ENCODE results near the gene FMNL3. TPM values are rescaled to one million over a fixed set of nuclear protein-coding genes. Genes with fewer than 3 reads are reported as not detected.
"Not testable (repeated sequence)": the region's sequence is repeated elsewhere in the genome, so short reads cannot be mapped to it uniquely, and the experiment has no call there.

Gene FMNL3
- total RNA-seq, 1 donor from 2014 or later = 50.2 TPM

DNA sequence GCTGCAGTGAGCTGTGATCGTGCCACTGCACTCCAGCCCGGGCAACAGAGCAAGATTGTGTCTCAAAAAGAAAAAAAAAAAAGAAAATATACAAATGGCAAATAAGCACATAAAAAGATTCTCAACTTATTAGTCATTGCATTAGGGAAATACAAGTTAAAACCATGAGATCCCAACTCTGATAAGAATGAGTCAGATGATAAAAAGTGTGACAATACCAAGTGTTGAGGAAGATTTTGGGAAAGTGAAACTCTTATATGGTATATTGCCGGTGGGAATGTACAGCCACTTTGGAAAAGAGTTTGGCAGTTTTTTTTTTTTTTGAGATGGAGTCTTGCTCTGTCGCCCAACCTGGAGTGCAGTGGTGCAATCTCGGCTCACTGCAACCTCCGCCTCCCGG is 91.5 kb downstream of the FMNL3 start:
- intact Hi-C loops (cut with micrococcal nuclease) = no loop called here

DNA sequence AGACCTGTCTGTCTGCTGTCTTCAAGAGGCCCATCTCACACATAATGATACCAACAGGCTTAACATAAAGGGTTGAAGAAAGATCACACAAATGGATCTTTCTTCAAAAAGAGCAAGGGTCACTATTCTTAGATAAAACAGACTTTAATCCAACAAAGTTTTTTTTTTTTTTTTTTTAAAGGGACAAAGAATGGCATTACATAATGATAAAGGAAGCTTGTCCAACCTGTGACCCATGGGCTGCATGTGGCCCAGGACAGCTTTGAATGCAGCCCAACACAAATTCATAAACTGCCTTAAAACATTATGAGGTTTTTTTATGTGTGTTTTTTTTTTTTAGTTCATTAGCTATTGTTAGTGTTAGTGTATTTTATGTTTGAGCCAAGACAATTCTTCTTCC is 95.0 kb downstream of the FMNL3 start:
- intact Hi-C loops (cut with micrococcal nuclease) = no loop called here

DNA sequence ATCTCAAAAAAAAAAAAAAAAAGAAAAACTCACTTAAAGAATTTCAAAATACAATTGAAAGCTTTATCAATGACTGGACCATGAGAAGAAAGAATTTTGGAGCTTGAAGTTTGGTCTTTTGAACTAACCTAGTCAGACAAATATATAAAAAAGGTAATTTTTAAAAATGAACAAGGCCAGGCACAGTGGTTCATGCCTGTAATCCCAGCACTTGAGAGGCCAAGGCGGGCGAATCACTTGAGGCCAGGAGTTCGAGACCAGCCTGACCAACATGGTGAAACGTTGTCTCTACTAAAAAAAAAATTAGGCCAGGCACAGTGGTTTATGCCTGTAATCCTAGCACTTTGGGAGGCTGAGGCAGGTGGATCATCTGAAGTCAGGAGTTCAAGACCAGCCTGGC is 96.4 kb downstream of the FMNL3 start:
- intact Hi-C loops (cut with micrococcal nuclease) = not testable (repeated sequence)

DNA sequence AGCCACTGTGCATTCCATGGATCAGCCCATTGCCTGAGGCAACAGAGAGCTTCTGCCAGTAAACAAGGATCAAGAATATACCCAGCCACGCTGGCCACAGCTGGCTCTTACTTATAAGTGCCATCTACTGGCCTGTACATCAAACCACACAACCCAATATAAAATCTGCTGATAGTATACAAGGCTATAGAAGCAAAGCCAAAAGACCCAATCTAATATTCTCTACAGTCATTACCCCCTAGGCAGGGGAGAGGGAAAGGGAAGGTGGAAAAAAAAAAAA is 97.4 kb downstream of the FMNL3 start:
- intact Hi-C loops (cut with micrococcal nuclease) = no loop called here

DNA sequence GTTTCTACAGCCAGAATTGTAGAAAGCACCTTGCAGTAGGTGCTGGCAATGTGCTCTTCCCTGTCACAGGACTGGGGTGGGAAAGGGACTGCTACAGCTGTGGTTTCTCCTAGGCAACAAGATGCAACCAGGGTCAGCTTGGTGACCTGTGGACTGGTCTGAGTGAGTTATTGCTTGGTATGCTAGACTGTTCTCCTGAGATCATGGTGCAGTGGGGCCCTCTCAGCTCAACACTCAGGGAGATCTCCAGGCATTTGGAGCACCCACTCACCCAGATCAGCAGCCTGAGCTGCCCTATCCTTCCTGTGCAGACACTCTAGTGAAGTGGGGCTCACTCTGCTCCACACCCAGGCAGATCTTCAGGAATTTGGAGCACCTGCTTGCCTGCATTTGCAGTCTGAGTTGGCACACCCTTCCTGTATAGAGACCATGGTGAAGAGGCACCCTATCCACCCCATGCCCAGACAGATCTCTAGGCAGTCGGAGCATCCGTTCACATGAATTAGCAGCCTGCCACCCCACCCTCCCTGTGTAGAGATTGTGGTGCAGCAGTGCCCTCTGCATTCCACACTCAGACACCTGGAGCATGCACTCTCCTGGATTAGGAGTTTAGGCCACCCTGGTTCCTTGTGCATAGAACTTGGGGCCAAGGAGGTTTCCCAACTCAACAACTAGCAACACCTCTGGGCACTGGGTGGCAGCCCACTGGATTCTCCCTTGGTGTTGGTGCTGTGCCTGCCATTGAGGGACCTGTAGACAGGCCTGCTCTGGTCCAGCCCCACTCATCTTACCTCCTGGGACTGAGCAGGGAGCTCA is 97.9 kb downstream of the FMNL3 start:
- intact Hi-C loops (cut with micrococcal nuclease) = no loop called here

DNA sequence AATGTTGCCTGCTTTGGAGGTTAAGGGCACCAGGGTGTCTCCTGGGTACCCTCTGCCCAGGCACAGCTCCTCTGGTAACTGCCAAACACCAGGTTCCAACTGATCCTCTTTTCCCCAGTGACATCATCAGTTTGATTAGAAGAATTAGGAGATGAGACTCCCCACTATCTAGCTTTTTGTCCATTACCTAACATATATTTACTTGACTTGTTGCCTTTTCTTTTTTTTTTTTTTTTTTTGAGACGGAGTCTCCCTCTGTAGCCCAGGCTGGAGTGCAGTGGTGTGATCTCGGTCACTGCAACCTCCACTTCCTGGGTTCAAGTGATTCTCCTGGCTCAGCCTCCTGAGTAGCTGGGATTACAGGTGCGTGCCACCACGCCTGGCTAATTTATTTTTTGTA is 101.7 kb downstream of the FMNL3 start, which contains the start of gene FAM186B:
FAM186B (minus strand) TSS at position 101 of the 400 bp plus-strand sequence. CDS start 162 bp downstream, outside the sequence.
- intact Hi-C loops (cut with micrococcal nuclease) = not testable (repeated sequence)

DNA sequence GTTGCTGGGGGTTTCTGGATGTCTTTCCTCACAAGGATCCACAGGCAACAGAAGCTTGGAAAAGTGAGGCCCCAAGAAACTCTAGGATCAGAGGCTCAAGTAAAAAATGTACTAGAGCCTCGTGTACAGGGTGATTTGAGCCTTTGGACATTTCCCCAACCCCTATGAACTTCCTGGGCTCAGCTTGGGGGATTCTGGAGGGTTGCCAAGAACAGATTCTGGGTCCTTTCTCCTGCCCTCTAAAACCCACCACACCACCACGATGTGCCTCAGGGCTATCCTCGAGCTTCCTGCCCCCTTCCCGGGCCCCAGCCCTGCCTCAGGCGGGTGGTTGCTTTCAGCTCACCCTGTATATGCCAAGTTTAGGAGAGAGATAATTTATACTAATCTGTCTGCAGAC is 102.3 kb downstream of the FMNL3 start:
- intact Hi-C loops (cut with micrococcal nuclease) = no loop called here

DNA sequence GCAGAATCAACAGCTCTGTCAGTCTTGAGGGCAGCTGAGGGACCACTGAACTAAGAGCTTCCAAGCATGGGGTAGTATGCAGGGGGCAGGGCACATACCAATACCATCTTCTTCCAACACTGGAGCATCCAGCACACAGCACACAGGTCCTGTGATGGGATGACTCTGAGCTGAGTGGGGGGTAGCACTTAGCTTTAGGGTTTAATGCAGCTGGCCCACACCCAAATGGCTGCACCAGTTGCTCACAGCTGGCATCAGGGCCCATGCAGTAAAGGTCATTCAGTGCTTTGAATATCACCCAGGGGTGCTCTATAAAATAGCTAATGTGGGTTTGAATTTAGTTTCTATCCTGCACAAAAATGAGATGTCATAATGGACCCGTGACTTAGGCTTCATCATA is 103.5 kb downstream of the FMNL3 start:
- intact Hi-C loops (cut with micrococcal nuclease) = no loop called here

DNA sequence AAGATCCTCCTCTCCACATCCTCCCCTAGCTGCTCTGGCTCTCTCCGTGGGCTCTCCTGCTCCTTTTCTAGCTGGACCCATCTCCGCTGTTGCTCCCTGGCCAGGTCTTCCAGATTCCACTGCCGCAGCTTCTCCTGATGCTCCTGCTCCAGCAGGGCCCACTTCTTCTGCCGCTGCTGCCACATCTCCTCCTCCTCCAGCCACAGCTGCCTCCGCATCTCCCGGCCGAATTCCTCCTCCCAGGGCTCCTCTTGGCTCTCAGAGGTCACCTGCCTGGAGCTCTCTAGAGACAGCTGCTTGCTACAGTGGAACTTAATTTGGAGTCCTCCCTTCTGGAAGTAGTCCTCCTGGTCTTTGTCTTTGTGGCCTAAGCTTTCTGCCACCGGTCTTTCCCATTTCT is 107.2 kb downstream of the FMNL3 start:
- intact Hi-C loops (cut with micrococcal nuclease) = no loop called here

DNA sequence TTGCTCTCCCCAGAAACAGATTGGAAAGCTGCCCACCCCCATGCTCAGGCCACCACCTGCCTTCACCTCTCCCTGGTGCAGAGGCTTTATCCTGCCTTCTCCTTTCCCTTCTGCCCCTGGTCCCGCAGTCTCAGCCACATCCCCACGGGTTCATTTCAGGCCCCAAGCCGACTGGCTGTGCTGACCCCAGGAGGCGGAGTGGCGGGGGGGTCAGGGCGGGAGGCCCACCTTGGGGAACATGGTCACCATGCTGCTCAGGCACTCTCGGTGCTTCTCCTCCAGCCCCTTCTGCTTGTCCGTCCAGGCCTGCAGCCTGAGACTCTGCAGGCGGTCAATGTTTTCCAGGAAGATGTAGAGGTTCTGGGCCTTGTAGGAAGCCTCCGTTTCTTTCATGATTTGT is 108.7 kb downstream of the FMNL3 start:
- intact Hi-C loops (cut with micrococcal nuclease) = no loop called here

DNA sequence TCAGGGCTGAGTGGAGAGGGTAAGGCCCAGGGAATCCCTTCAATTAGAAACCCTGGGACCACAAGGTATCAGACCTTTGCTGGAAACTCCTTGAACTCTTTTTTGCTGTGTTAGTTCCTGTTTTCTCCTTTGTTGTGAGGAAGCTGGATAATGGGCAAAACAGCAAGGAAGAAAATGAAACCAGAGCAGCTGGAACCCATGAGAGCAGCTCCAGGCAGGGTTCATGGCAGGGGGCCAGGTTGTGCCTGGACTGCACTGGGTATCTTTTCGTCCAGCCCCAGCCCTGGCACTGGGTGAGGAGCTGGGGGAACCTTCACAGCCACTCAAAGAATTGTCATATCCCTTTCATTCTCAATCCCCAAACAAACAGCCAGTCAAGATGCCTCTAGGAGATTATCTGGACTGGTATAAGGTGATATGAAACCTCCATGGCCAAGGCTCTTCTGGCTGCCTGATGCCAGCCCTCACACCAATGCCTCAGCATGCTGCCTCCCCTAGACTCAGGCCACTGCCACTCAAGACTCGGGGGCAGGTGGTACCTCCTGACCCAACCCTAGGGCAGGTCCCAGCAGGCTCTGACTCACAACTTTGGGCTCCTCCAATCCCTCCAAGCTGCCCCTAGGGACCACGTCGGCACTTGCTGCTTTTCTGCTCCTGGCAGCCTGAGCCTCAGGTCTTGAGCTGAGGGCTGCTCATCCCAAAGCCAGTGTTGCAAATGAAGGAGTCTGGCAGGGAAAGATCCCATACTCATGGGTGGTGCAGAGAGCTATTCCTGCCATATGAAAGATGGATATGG is 118.3 kb downstream of the FMNL3 start:
- intact Hi-C loops (cut with micrococcal nuclease) = no loop called here

DNA sequence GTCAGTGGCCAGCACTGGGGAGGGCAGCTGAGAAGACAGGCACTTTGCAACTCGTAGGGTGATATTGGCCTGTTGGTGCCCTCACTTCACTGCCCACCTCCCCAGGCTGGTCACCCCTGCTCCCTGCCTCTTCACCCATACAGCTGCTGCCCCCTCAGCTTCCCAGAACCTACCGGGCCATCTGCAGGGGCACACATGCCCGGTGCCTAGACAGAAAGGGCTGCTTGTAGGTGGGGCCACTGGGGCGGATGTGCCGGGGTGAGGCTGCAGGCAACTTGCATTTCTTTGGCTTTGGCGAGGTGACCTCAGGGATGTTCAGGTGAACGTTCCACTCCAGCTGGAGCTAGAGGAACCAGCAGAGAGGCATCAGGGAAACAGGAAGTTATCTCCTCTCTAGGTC is 118.9 kb downstream of the FMNL3 start:
- intact Hi-C loops (cut with micrococcal nuclease) = no loop called here

DNA sequence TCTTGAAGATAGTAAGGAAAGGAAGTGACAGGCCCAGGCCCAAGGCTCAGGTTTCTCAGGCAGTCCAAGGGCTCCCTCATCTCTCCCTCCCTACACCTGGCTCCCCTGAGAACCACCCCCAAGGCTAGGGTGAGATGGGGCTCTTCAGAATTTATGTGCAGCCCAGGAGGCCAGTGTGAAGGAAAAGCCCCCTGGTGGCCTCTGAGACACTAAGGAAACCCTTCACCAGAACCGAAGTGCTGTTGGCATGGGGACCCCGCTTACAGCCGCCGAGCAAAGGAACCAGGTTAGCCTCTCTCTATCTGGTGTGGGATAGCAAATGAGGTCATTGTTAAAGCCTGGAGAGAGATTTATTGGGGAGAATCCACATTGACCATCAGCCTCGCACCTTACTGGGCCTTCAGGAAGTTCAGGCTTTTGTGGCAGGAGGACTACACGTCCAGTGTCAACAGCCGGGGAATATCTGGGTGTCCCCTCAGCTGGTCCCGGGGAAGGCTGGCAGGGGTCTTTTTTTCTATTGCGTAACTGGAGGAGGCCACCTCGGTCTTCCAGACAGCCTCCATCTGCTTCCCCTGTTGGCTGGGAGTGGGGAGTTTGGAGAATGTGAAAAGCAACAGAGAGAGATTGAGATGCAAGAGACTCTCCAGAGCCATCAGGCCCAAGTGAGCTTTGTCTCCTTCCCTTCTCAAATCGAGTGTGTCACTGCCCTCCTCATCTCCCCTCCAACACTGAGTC is 119.9 kb downstream of the FMNL3 start:
- intact Hi-C loops (cut with micrococcal nuclease) = no loop called here

Other genes with a start within 250 kb of the FMNL3 start
- gene KCNH3, start 168.4 kb downstream of the FMNL3 start, total RNA-seq = 0.71 and 0.83 TPM in 2 replicates
- gene MCRS1, start 139.3 kb downstream of the FMNL3 start, total RNA-seq = 72.2 and 72.4 TPM in 2 replicates
- gene FAM186B, start 101.8 kb downstream of the FMNL3 start, total RNA-seq = 0.29 and 0.54 TPM in 2 replicates
- 11.2 and 12.2 TPM in 2 replicates for gene PRPF40B, start 83.8 kb downstream of the FMNL3 start, total RNA-seq
- 469 and 485 TPM in 2 replicates for gene TMBIM6, start 34.2 kb upstream of the FMNL3 start, total RNA-seq
- gene NCKAP5L, start 121.0 kb upstream of the FMNL3 start, total RNA-seq = 2.8 TPM in 2 replicates
- gene BCDIN3D, start 135.7 kb upstream of the FMNL3 start, total RNA-seq = 5.8 and 6.0 TPM in 2 replicates
- 0.83 and 0.88 TPM in 2 replicates for gene FAIM2, start 196.5 kb upstream of the FMNL3 start, total RNA-seq
- gene AQP2, start 243.3 kb upstream of the FMNL3 start, total RNA-seq = not detected in 2 replicates